Measurements from ENCODE around the gene SPATA16.
"Not testable (repeated sequence)": the region's sequence is repeated elsewhere in the genome, so short reads cannot be mapped to it uniquely, and the experiment has no call there.

SPATA16 gene

GRCh38 chr3:172938788-172939187, 202.2 kb downstream of the SPATA16 start:
- no peak for DNase-seq

GRCh38 chr3:172931746-172932285, 209.2 kb downstream of the SPATA16 start:
- DNase-seq: no peak

- DNase-seq: no peak
Measured at GRCh38 chr3:172929451-172929850, 211.6 kb downstream of the SPATA16 start.

- no peak for DNase-seq
Measured at GRCh38 chr3:172924546-172924945, 216.5 kb downstream of the SPATA16 start.

- DNase-seq: no peak
Measured at GRCh38 chr3:172919297-172919683, 221.7 kb downstream of the SPATA16 start.

- peak; percentile 17 for DNase-seq
Measured at GRCh38 chr3:172918568-172919296, 222.3 kb downstream of the SPATA16 start.

- peak; percentile 81 for DNase-seq
Measured at GRCh38 chr3:172918165-172918564, 222.9 kb downstream of the SPATA16 start.

GRCh38 chr3:172915911-172916514, 225.0 kb downstream of the SPATA16 start:
- peak; percentile 82 for DNase-seq

GRCh38 chr3:172914854-172915253, 226.2 kb downstream of the SPATA16 start:
- DNase-seq: no peak

GRCh38 chr3:172913911-172914655, 227.0 kb downstream of the SPATA16 start:
- DNase-seq: no peak

- no peak for DNase-seq
Measured at GRCh38 chr3:172911142-172911541, 229.9 kb downstream of the SPATA16 start.

- no peak for DNase-seq
Measured at GRCh38 chr3:172908771-172909270, 232.2 kb downstream of the SPATA16 start.

- no peak for DNase-seq
Measured at GRCh38 chr3:172905451-172905850, 235.6 kb downstream of the SPATA16 start.

- no peak for DNase-seq
Measured at GRCh38 chr3:172904711-172905373, 236.2 kb downstream of the SPATA16 start.

- DNase-seq: no peak
Measured at GRCh38 chr3:172903642-172904320, 237.3 kb downstream of the SPATA16 start.

GRCh38 chr3:172892158-172892557, 248.9 kb downstream of the SPATA16 start:
- DNase-seq: no peak

- DNase-seq: no peak
Measured at GRCh38 chr3:172885704-172886103, 255.3 kb downstream of the SPATA16 start.

- no peak for DNase-seq
Measured at GRCh38 chr3:172882563-172882962, 258.5 kb downstream of the SPATA16 start.

GRCh38 chr3:172879381-172879780, 261.7 kb downstream of the SPATA16 start:
- DNase-seq: not testable (repeated sequence)

- no peak for DNase-seq
Measured at GRCh38 chr3:172877011-172877410, 264.0 kb downstream of the SPATA16 start.

- DNase-seq: no peak
Measured at GRCh38 chr3:172876297-172876696, 264.7 kb downstream of the SPATA16 start.

- DNase-seq: no peak
Measured at GRCh38 chr3:172875039-172875438, 266.0 kb downstream of the SPATA16 start.
